HepG2 (cell line): Measurements from ENCODE around the gene EPHA2. TPM values are rescaled to one million over a fixed set of nuclear protein-coding genes. Genes with fewer than 3 reads are reported as not detected.

Experiments
- AKNA ChIP-seq: sonication (generic); formaldehyde crosslinking; IDR thresholded peaks from 2 replicates; pipeline ENCODE4 v1.4.0; 2020; ENCODE audit warnings: missing genetic modification reagents, borderline replicate concordance
- CEBPG ChIP-seq: IDR thresholded peaks from 2 replicates; pipeline ENCODE4 v1.6.1; 2016
- ETS1 ChIP-seq: sonication (generic); formaldehyde crosslinking; IDR thresholded peaks from 2 replicates; pipeline ENCODE4 v1.4.0; 2020; ENCODE audit warnings: missing genetic modification reagents
- KIAA2018 ChIP-seq: sonication (generic); formaldehyde crosslinking; IDR thresholded peaks from 2 replicates; pipeline ENCODE4 v1.5.0; 2020; ENCODE audit warnings: mild to moderate bottlenecking, missing genetic modification reagents, borderline replicate concordance
- MBD4 ChIP-seq: IDR thresholded peaks from 2 replicates; pipeline ENCODE4 v1.6.1; 2012; ENCODE audit warnings: low read length, inconsistent platforms, borderline replicate concordance
- PRDM4 ChIP-seq: sonication (generic); formaldehyde crosslinking; IDR thresholded peaks from 2 replicates; pipeline ENCODE4 v1.9.0; 2021; ENCODE audit warnings: missing genetic modification reagents, borderline replicate concordance
- PRMT3 ChIP-seq: sonication (generic); formaldehyde crosslinking; IDR thresholded peaks from 2 replicates; pipeline ENCODE4 v1.8.1; 2022; ENCODE audit warnings: low read depth, mild to moderate bottlenecking, moderate library complexity, missing genetic modification reagents, borderline replicate concordance
- RAD51 ChIP-seq: fragments of 450-650 bp; IDR thresholded peaks from 2 replicates; pipeline ENCODE4 v1.6.1; 2016; ENCODE audit warnings: borderline replicate concordance
- RARG ChIP-seq: sonication (generic); formaldehyde crosslinking; IDR thresholded peaks from 2 replicates; pipeline ENCODE4 v1.4.0; 2020; ENCODE audit warnings: low read depth, mild to moderate bottlenecking, missing genetic modification reagents
- XRCC5 ChIP-seq: fragments of 200-400 bp; formaldehyde crosslinking; optimal IDR thresholded peaks from 2 replicates; pipeline ENCODE3; 2017; ENCODE audit warnings: mild to moderate bottlenecking, low read length
- ZNF367 ChIP-seq: sonication (generic); formaldehyde crosslinking; IDR thresholded peaks from 2 replicates; pipeline ENCODE4 v1.4.0; 2020; ENCODE audit warnings: missing genetic modification reagents, borderline replicate concordance
- polyA plus RNA-seq, 8 experiments: library from polyadenylated mRNA; depleted of rRNA in 3 of 8; stranded (reverse) in 7 of 8; unstranded in 1 of 8; fragments of >200 nt; fragmentation: Illumina TruSeq in 4 of 8; extraction: Trizol in 4 of 8; gene quantifications; 2 replicates each; pipeline versions ENCODE4 v1.2.1 to v1.2.3, GENCODE V29; 2011 to 2016; ENCODE audit warnings: low read depth in 4 of 8, missing spikeins in 1 of 8, mixed read lengths in 1 of 8; ENCODE audit not compliant: insufficient read depth in 1 of 8
- total RNA-seq, 5 experiments: library from RNA; depleted of rRNA; stranded (reverse); fragments of >200 nt; fragmentation: Illumina TruSeq; extraction: Trizol; gene quantifications; 2 replicates each; pipeline ENCODE4 v1.2.3, GENCODE V29; 2016; ENCODE audit warnings: low read depth in 1 of 5

The EPHA2 gene
- total and polyA plus RNA-seq, 2 of the 13 experiments (the other 11 are each of a cell fraction or from before 2014, with no cell fraction given): 33.6 to 53.6 TPM

GRCh38 chr1:16143566-16144324, 12.1 kb downstream of the EPHA2 start (continued):
- no peak for TF ChIP-seq PRDM4 (CRISPR knock-in tag)
- TF ChIP-seq MBD4: no peak
- TF ChIP-seq KIAA2018 (CRISPR knock-in tag): no peak
- no peak for TF ChIP-seq AKNA
- TF ChIP-seq PRMT3 (CRISPR knock-in tag): no peak
- no peak for TF ChIP-seq RAD51
- TF ChIP-seq RARG (CRISPR knock-in tag): no peak
- TF ChIP-seq ZNF367 (CRISPR knock-in tag): no peak
- peak; percentile 30; the same call in 1 of the 2 replicates for TF ChIP-seq CEBPG (CRISPR knock-in tag)
- TF ChIP-seq XRCC5: peak; percentile 83
- no peak for TF ChIP-seq ETS1
